Memory B cell (primary cell): ENCODE data around the gene PRMT7.
A peak's percentile ranks its signal among the peaks of the same experiment; 100 is the strongest.

ENCODE experiments used
- ATAC-seq: fragments of 150-1000 bp; cut with Tn5 transposase; 2 replicates; pipeline ENCODE4 v1.10.0; 2021; ENCODE audit warnings: low read depth, mild to moderate bottlenecking, moderate library complexity
- DNase-seq, 2 donors: peaks; one replicate each; pipeline ENCODE4 v3.0.0; 2022; ENCODE audit warnings: low spot score in 2 of 2
- H3K27ac Mint-ChIP-seq: one replicate; pipeline ENCODE4 v1.8.0; 2022; ENCODE audit warnings: mild to moderate bottlenecking, moderate library complexity, mixed read lengths
- H3K27me3 Mint-ChIP-seq: one replicate; pipeline ENCODE4 v1.8.0; 2022; ENCODE audit warnings: mixed read lengths
- H3K36me3 Mint-ChIP-seq: one replicate; pipeline ENCODE4 v1.8.0; 2022; ENCODE audit warnings: mild to moderate bottlenecking, mixed read lengths
- H3K4me1 Mint-ChIP-seq: one replicate; pipeline ENCODE4 v1.8.0; 2022; ENCODE audit warnings: mixed read lengths
- H3K4me3 Mint-ChIP-seq: one replicate; pipeline ENCODE4 v1.8.0; 2022; ENCODE audit warnings: mild to moderate bottlenecking, moderate library complexity, mixed read lengths
- H3K9me3 Mint-ChIP-seq: one replicate; pipeline ENCODE4 v1.8.0; 2022; ENCODE audit warnings: mixed read lengths

The PRMT7 gene

DNA sequence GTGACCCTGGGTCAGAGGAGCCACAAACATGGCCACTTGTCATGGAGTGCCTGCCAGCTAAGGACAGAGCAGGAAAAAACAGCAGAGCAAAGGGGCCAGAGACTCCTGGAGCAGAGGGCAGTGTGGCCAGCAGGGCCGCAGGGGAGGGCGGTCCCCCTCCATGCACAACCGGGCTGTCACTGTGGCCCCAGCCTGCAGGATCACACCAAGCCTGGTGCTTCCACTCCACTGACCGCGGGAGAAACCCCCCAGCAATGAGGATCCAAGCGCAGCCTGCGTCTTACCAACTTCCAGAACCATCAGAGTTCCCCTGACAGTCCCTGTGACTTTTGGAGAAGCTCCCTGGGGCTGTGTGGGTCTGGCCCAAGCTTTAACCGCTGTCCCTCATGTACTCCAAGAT lies 62.0 kb downstream of the PRMT7 start:
- Mint-ChIP-seq H3K4me3 (no peak overlapping the region), H3K27me3 (no peaks in the 10 kb centered on the region), H3K36me3 (no peaks in the 10 kb centered on the region), H3K9me3 (no peaks in the 10 kb centered on the region), H3K4me1 (peaks cover 30% of the 10 kb centered on the region), H3K27ac (no peak overlapping the region)
- no peak for DNase-seq
- ATAC-seq = no peak

DNA sequence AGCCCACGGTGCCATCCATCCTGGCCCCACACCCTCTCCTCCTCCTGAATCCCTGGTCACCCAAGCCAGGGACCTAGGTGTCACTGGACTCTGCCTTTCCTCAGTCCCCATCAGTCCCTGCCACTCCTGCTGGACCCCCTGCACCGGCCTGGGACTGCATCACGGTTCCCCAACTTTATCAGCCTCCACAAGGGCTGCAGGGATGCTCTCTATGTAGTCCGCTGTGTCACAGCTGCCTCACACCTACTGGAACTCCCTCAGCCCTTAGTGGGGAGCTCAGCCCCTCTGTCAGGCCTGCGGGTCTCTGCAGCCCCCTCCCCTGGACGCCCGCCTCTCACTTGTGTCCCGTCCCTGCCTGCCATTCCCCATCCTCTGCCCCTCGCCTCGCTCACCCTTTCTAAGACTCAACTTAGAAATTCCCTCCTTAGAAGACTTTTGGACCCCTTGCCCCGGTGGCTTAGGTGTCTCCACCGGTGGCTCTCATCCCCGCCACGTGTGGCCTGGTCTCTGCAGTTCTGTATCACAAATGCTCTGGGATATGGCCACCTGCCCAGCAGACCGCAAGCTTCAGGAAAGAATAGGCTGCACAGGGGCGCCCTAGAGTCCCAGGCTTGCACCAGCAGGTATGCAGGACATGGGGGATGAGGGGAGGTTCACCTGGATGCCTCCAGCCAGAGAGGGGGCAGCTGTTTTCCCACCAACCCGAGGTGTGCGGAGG lies 62.9 kb downstream of the PRMT7 start:
- ATAC-seq = no peak
- H3K9me3 Mint-ChIP-seq = no peaks in the 10 kb centered on the region
- H3K36me3 Mint-ChIP-seq = no peaks in the 10 kb centered on the region
- no peak overlapping the region for H3K4me3 Mint-ChIP-seq
- no peak overlapping the region for H3K27ac Mint-ChIP-seq
- no peak for DNase-seq
- H3K27me3 Mint-ChIP-seq = no peaks in the 10 kb centered on the region
- H3K4me1 Mint-ChIP-seq = peaks cover 21% of the 10 kb centered on the region

DNA sequence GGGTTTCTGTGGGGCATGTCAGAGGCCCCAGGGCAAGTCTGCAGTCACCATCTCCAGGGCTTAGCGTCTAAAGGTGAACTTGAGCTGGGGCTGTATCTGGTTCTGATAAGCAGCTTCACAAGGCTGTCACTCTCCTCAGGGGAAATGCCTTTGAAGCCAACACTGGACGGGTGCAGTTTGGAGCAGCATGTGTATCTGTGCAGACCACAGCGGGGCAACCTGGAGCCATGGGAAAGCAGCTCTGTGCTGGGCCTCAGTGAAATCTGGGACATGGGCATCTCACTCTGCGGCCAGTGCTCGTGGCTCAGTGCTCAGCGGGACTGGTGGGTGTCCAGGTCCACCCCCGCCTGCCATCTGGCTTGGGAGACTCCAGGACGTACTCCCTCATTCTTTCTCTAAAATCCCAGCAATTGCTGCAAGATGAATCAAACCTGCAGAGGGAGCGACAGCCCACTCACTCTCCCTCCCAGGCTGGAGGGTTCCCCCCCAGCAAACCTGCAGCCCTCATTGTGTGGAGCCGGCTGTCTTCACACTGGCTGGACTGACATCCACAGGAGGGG lies 63.5 kb downstream of the PRMT7 start:
- H3K27ac Mint-ChIP-seq = no peak overlapping the region
- no peak for DNase-seq
- H3K4me1 Mint-ChIP-seq = peaks cover 22% of the 10 kb centered on the region
- H3K4me3 Mint-ChIP-seq = no peak overlapping the region
- H3K27me3 Mint-ChIP-seq = no peaks in the 10 kb centered on the region
- no peaks in the 10 kb centered on the region for H3K9me3 Mint-ChIP-seq
- no peak for ATAC-seq
- no peaks in the 10 kb centered on the region for H3K36me3 Mint-ChIP-seq

DNA sequence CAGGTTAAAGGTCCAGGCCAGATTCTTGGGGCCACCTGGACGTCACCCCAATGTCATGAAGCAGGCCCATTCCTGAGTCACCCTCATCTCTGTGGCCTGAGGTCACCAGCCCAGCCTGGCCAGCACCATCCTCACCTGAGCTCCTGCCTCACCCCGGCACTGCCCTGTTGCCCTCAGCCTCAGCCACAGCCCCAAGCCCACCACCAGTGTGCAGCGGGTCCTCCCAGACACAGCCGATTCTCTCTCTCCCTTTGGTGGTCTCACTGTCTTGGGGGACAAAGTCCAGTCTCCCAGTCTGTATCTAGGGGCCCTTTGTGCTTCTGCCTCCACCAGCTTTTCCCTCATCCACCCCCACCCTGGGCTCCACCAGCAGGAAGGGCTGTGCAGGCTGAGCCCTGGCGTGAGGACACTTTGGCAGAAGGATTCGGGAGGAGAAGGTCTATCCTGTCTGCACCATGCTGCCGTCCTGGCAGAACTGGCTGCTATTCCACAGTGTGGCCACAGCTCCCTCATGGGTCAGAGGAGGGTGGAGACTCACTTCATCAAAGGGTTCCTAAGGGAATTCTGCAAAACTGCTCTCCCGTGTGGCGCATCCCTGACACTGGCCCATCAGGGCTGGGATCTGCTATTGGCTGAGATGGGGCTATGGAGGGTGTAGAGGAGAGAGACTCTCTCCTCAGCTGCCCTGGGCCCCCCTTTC lies 64.3 kb downstream of the PRMT7 start:
- Mint-ChIP-seq H3K27ac (no peak overlapping the region), H3K36me3 (no peaks in the 10 kb centered on the region)
- no peak for ATAC-seq

DNA sequence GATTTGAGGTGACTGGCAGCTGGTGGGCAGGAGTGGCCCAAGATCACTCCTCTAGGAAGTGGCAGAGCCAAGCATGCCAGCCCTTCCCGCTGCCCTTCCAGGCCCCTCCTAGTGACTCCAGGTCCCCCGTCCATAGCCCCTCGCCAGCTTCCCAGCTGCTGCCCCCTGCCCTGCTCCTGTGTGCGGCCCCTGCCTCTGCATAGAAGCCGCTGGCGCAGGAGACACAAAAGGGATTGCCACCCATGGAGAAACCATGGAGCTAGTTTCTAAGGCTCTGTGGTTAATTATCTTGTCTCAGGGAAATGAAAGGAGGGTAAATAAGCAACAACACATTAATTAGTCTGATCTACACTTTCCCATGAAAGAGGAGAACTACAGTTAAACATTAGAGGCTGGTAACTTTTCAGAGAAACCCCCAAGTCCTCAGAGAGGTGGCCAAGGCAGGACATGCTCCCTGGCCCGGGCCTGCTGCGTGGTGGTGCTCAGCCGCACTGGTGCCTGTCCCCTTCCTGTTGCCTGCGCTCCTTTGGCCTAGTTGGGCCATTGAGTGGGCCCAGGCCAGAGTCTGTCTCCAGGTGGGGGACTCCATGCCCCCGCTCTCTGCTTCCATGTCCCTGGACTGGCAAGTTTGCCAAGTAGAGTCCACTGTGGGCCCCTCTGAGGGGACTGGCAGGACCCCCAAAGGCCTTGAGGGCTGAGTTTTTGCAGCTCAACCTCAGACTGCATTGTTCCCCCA lies 65.2 kb downstream of the PRMT7 start:
- H3K4me3 Mint-ChIP-seq = no peak overlapping the region

More for the DNA sequence above, 64.3 kb downstream of the PRMT7 start:
- no peak for DNase-seq
- Mint-ChIP-seq H3K27me3 (no peaks in the 10 kb centered on the region), H3K4me3 (no peak overlapping the region), H3K9me3 (no peaks in the 10 kb centered on the region), H3K4me1 (peaks cover 20% of the 10 kb centered on the region)

DNA sequence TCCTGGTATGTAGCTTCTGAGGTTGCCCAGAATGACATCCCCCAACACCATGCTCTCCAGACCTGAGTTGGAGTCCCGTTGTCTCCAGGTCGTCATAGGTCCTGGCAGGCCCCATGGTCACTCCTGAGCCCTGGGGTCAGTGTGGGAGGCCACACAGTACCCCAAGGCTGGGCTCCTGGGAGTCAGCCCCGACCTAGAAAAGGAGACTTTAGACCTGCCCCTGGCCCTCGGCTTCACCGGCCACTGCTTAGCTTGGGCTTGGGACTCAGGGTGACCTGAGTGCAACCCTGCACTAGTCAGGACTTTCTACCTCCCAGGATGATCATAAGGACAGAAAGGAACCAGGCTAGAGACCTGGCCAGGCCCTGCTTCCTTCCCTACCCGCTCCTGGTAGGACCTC lies 65.8 kb downstream of the PRMT7 start:
- H3K4me1 Mint-ChIP-seq = peaks cover 22% of the 10 kb centered on the region
- ATAC-seq (no peak), DNase-seq (no peak)
- H3K27me3 Mint-ChIP-seq = no peaks in the 10 kb centered on the region
- no peaks in the 10 kb centered on the region for H3K9me3 Mint-ChIP-seq
- H3K4me3 Mint-ChIP-seq = no peak overlapping the region
- H3K27ac Mint-ChIP-seq = no peak overlapping the region
- no peaks in the 10 kb centered on the region for H3K36me3 Mint-ChIP-seq

More for the DNA sequence above, 65.2 kb downstream of the PRMT7 start:
- H3K27ac Mint-ChIP-seq = no peak overlapping the region
- no peak for DNase-seq
- no peaks in the 10 kb centered on the region for H3K9me3 Mint-ChIP-seq
- H3K4me1 Mint-ChIP-seq = peaks cover 17% of the 10 kb centered on the region
- ATAC-seq = no peak
- H3K36me3 Mint-ChIP-seq = no peaks in the 10 kb centered on the region
- H3K27me3 Mint-ChIP-seq = no peaks in the 10 kb centered on the region

DNA sequence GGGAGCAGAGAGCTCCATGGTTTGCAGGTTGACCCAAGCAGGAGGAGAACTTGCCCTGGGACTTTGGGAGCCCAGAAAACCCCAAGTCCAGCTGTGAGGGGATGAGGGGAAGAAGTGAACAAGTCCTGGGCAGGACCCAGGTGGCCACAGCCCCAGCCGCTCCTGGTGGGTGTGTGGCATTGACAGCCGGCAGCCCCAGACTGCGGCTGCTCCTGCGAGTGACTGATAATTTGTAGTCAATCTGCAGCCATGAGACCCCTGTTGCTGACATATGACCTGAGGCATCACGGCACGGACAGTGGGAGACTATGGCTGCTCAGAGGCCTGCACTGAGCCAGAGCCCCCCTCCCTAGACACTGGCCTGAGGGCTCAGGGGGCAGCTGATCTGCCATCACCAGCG lies 66.4 kb downstream of the PRMT7 start:
- H3K27ac Mint-ChIP-seq = no peak overlapping the region
- no peaks in the 10 kb centered on the region for H3K9me3 Mint-ChIP-seq
- ATAC-seq (no peak), DNase-seq (no peak)
- H3K4me1 Mint-ChIP-seq = peaks cover 29% of the 10 kb centered on the region
- H3K27me3 Mint-ChIP-seq = no peaks in the 10 kb centered on the region
- H3K4me3 Mint-ChIP-seq = no peak overlapping the region
- no peaks in the 10 kb centered on the region for H3K36me3 Mint-ChIP-seq

DNA sequence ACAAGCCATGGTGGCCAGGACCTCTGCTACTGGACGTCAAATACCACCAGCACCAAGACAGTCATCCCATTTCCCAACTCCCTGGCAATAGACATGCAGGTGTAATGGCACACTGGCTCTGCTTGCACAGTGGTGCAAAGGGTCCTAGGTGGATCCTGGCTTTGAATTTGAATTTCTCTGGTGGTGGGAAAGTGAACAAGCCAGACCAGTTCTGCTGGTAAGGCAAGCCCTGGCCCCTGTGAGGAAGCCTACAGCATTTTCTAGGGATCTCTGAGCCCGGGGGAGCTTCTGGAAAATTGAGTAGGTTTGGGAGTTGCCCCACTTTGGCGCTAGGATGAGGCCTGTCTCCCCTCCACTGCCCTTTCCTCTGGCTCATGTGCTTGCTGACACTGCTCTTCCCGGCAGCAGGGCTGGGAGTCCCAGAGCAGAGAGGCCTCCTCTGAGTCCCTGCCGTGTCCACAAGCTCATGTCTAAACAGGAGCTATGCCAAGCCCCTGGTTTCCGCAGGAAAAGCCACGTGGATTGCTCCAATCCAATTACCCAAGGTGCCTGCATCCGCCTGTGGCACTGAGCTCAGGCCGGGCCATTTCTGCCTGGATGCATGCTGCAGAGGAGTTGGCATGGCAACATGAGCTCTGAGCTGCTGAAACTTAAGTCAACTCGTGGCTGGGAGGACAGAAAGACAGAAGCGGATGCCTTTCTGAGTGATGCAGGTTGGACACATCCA lies 67.0 kb downstream of the PRMT7 start:
- H3K36me3 Mint-ChIP-seq = no peaks in the 10 kb centered on the region
- H3K4me1 Mint-ChIP-seq = peaks cover 30% of the 10 kb centered on the region
- H3K9me3 Mint-ChIP-seq = no peaks in the 10 kb centered on the region
- no peak overlapping the region for H3K4me3 Mint-ChIP-seq
- no peak overlapping the region for H3K27ac Mint-ChIP-seq
- DNase-seq = no peak
- ATAC-seq = no peak
- no peaks in the 10 kb centered on the region for H3K27me3 Mint-ChIP-seq

DNA sequence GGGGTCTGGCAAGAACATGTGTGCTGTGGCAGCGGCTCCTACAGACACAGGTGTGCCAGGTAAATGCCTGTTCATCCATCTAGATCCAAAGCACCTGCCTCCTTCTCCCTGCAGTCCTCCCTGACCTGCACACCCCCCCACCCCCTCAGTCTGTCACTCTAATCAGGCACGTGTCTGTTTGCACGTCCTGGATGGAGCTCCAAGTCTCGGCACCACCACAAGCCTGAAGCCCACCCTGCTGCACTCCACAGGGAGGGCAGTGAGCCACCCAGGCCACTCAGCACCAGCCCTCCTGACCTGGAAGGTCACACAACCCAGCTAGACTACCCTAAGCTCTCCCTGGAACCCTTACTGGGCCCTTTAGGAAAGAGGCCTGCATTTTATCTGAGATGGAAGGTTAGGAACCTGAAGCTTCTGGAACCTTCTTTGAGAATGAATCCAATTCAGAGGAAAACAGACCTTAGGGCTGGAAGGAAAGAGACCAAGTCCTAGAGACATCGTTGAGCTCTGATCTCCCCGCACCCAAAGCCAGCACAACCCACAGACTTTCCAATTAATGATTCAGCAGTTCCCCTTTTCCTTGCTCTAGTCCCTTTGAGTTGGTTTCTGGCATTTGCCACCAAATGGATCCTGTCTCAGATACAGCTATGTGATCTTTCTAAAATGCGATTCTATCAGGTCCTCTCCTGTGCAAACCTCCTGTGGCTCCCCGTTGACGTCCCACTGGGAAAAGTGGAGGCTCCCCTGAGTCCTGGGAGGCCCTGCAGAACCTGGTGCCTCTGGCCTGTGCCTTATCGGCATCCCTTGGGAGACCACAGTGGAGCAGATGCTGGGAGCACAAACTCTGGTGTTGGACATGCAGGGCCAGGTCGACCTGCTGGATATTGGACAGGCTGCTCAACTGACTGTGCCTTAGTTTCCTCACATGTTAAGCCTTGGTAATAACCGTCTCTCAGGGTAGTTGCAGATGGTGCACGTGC lies 67.9 kb downstream of the PRMT7 start:
- ATAC-seq (no peak), DNase-seq (no peak)
- H3K4me3 Mint-ChIP-seq = no peak overlapping the region
- no peaks in the 10 kb centered on the region for H3K27me3 Mint-ChIP-seq
- no peaks in the 10 kb centered on the region for H3K9me3 Mint-ChIP-seq
- H3K36me3 Mint-ChIP-seq = no peaks in the 10 kb centered on the region
- H3K27ac Mint-ChIP-seq = no peak overlapping the region
- H3K4me1 Mint-ChIP-seq = peaks cover 36% of the 10 kb centered on the region

DNA sequence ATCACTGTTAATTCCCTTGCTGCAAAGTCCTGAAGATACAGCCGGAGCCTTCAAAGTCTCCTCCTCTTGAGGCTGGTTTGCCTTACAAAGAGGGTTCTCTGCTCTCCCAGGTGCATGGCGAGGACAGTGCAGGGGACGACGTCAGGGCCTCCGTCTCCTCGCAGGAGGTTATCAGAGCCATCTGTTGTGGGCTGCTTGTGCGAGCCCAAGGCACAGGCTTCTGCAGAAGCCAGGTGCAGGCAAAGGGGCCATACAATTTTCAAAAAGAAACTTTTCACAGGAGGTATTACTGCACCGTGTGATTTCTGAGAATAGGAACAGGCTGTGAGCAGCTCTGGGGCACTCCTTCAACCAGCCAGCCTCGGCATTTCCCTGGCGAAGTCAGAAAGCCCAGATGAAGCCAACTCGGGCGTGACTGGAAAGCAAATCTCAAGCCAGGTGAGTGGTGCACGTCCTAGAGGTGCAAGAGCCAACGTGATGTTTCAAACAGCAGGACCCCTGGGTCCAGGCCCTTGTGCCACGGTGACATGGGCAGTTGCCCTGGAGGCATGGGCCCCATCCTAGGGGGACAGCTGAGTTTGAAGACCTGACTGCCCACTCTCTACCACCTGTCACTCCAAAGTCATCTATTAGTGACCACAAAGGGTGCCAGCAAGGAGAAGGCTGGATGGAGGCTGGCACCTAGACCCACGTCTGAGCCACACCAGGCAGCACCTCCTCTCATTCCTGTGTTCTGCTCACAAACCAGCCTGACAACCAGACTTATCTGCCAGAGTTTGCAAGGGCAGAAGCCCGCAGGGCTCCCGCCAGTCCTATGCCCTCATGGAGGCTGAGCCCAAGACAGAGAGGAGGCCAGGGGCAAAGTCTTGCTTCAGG lies 68.9 kb downstream of the PRMT7 start:
- H3K27me3 Mint-ChIP-seq = no peaks in the 10 kb centered on the region
- no peak overlapping the region for H3K27ac Mint-ChIP-seq
- H3K9me3 Mint-ChIP-seq = no peaks in the 10 kb centered on the region
- DNase-seq = no peak
- H3K36me3 Mint-ChIP-seq = no peaks in the 10 kb centered on the region
- no peak for ATAC-seq
- peaks cover 43% of the 10 kb centered on the region for H3K4me1 Mint-ChIP-seq
- H3K4me3 Mint-ChIP-seq = no peak overlapping the region

DNA sequence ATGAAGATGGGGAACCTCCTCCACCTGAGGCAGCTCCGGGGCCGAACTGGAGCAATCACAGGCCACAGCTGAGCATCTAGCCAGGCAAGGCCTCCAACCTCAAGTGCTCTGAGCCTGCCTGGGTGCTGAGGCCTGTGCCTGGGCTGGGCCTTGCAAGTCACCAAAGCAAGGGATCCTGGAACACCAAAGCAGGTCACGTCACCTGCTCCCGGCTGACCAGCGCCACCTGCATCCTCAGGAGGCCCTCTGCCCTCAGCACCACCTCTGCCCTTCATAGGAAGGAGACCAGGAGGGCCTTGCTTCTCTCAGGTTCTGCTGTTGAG lies 69.5 kb downstream of the PRMT7 start:
- Mint-ChIP-seq H3K4me1 (peaks cover 47% of the 10 kb centered on the region), H3K36me3 (no peaks in the 10 kb centered on the region), H3K4me3 (no peak overlapping the region), H3K9me3 (no peaks in the 10 kb centered on the region), H3K27ac (peak overlapping the region; percentile 69), H3K27me3 (no peaks in the 10 kb centered on the region)
- ATAC-seq (no peak), DNase-seq (no peak)

DNA sequence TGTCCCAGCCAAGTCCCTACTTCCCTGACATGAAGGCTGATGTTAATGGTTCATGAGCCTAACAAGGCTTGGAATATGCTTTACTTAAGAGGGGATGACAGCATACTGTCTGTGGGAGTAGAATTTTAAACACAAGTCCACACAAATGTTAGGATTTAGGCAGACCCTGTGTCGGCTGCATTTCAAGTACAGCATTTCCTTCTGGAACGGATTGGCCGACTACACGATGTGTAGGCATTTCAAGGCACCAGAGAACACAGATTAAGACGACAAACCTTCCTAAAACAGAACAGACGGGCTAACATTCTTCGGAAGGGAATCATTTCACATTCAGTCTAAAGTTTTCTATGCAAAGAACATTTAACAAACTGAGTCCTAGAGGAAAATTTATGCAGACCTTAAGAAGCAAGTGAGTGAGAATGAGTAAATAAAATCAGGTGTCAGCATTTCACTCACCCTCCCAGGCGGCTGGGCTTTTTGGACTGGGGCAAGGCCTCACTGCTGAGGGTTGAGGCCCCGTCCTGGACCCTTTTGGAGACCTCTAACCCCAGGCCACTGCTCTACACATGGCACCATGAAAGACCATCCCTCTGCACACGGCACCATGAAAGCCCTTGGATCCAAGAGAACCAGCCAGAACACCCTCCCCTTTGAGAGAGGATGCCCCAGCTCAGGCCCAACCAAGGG lies 70.0 kb downstream of the PRMT7 start:
- no peak for ATAC-seq
- Mint-ChIP-seq H3K27me3 (no peaks in the 10 kb centered on the region), H3K4me3 (no peak overlapping the region)

More for the DNA sequence above, 70.0 kb downstream of the PRMT7 start:
- Mint-ChIP-seq H3K27ac (peak overlapping the region; percentile 75), H3K4me1 (peaks cover 52% of the 10 kb centered on the region), H3K9me3 (peaks cover 2% of the 10 kb centered on the region), H3K36me3 (no peaks in the 10 kb centered on the region)
- no peak for DNase-seq
